ENCODE measurements around the gene C5orf52. TPM values are rescaled to one million over a fixed set of nuclear protein-coding genes. Genes with fewer than 3 reads are reported as not detected.
"Not testable (repeated sequence)": the region's sequence is repeated elsewhere in the genome, so short reads cannot be mapped to it uniquely, and the experiment has no call there.

C5orf52 gene
- total RNA-seq, 1 donor from 2014 or later: not detected

GRCh38 chr5:157713830-157714595 is 42.7 kb downstream of the C5orf52 start:
- Mint-ChIP-seq H3K4me3 (ENCODE audit: unreplicated experiment) (no peak overlapping the region), H3K27me3 (ENCODE audit: unreplicated experiment) (no peaks in the 10 kb centered on the region), H3K4me1 (ENCODE audit: unreplicated experiment) (peaks cover 34% of the 10 kb centered on the region), H3K27ac (ENCODE audit: unreplicated experiment) (no peak overlapping the region), H3K9me3 (ENCODE audit: unreplicated experiment) (peaks cover 3% of the 10 kb centered on the region), H3K36me3 (ENCODE audit: unreplicated experiment) (no peaks in the 10 kb centered on the region)
- TF ChIP-seq CTCF (IDR thresholded peaks at IDR 0.05): no peak
- DNase-seq (ENCODE audit: extremely low spot score, unreplicated experiment): no peak

- peaks cover 34% of the 10 kb centered on the region for H3K4me1 Mint-ChIP-seq (ENCODE audit: unreplicated experiment)
- DNase-seq (ENCODE audit: extremely low spot score, unreplicated experiment): no peak
- TF ChIP-seq CTCF (IDR thresholded peaks at IDR 0.05): no peak
- no peak overlapping the region for H3K27ac Mint-ChIP-seq (ENCODE audit: unreplicated experiment)
- no peak overlapping the region for H3K4me3 Mint-ChIP-seq (ENCODE audit: unreplicated experiment)
- H3K27me3 Mint-ChIP-seq (ENCODE audit: unreplicated experiment): no peaks in the 10 kb centered on the region
- no peaks in the 10 kb centered on the region for H3K36me3 Mint-ChIP-seq (ENCODE audit: unreplicated experiment)
- H3K9me3 Mint-ChIP-seq (ENCODE audit: unreplicated experiment): peaks cover under 1% of the 10 kb centered on the region
Observed at GRCh38 chr5:157714596-157714864, 43.2 kb downstream of the C5orf52 start.

GRCh38 chr5:157718519-157718918 is 47.2 kb downstream of the C5orf52 start:
- DNase-seq (ENCODE audit: extremely low spot score, unreplicated experiment): no peak
- peaks cover 2% of the 10 kb centered on the region for H3K36me3 Mint-ChIP-seq (ENCODE audit: unreplicated experiment)
- H3K4me1 Mint-ChIP-seq (ENCODE audit: unreplicated experiment): peaks cover 18% of the 10 kb centered on the region
- H3K27me3 Mint-ChIP-seq (ENCODE audit: unreplicated experiment): no peaks in the 10 kb centered on the region
- peak; percentile 73 for TF ChIP-seq CTCF (IDR thresholded peaks at IDR 0.05)
- H3K9me3 Mint-ChIP-seq (ENCODE audit: unreplicated experiment): peaks cover 4% of the 10 kb centered on the region
- H3K4me3 Mint-ChIP-seq (ENCODE audit: unreplicated experiment): no peak overlapping the region
- H3K27ac Mint-ChIP-seq (ENCODE audit: unreplicated experiment): peak overlapping the region; percentile 56

GRCh38 chr5:157719245-157719644 is 47.9 kb downstream of the C5orf52 start:
- Mint-ChIP-seq H3K27ac (ENCODE audit: unreplicated experiment) (no peak overlapping the region), H3K4me3 (ENCODE audit: unreplicated experiment) (no peak overlapping the region), H3K4me1 (ENCODE audit: unreplicated experiment) (peaks cover 14% of the 10 kb centered on the region), H3K36me3 (ENCODE audit: unreplicated experiment) (peaks cover 2% of the 10 kb centered on the region), H3K9me3 (ENCODE audit: unreplicated experiment) (peaks cover 4% of the 10 kb centered on the region), H3K27me3 (ENCODE audit: unreplicated experiment) (no peaks in the 10 kb centered on the region)
- DNase-seq (ENCODE audit: extremely low spot score, unreplicated experiment): no peak
- no peak for TF ChIP-seq CTCF (IDR thresholded peaks at IDR 0.05)

GRCh38 chr5:157721159-157721558 is 49.8 kb downstream of the C5orf52 start:
- no peak for TF ChIP-seq CTCF (IDR thresholded peaks at IDR 0.05)
- Mint-ChIP-seq H3K4me3 (ENCODE audit: unreplicated experiment) (no peak overlapping the region), H3K36me3 (ENCODE audit: unreplicated experiment) (peaks cover 2% of the 10 kb centered on the region), H3K27me3 (ENCODE audit: unreplicated experiment) (no peaks in the 10 kb centered on the region), H3K4me1 (ENCODE audit: unreplicated experiment) (peaks cover 12% of the 10 kb centered on the region), H3K9me3 (ENCODE audit: unreplicated experiment) (peaks cover 8% of the 10 kb centered on the region), H3K27ac (ENCODE audit: unreplicated experiment) (no peak overlapping the region)
- no peak for DNase-seq (ENCODE audit: extremely low spot score, unreplicated experiment)

GRCh38 chr5:157722895-157723294 is 51.6 kb downstream of the C5orf52 start:
- not testable (repeated sequence) for H3K27ac Mint-ChIP-seq (ENCODE audit: unreplicated experiment)

GRCh38 chr5:157726607-157727006 is 55.3 kb downstream of the C5orf52 start:
- H3K27ac Mint-ChIP-seq (ENCODE audit: unreplicated experiment); H3K27me3 Mint-ChIP-seq (ENCODE audit: unreplicated experiment); H3K36me3 Mint-ChIP-seq (ENCODE audit: unreplicated experiment); H3K4me1 Mint-ChIP-seq (ENCODE audit: unreplicated experiment); H3K4me3 Mint-ChIP-seq (ENCODE audit: unreplicated experiment); DNase-seq (ENCODE audit: extremely low spot score, unreplicated experiment); H3K9me3 Mint-ChIP-seq (ENCODE audit: unreplicated experiment): not testable (repeated sequence)

More at GRCh38 chr5:157722895-157723294, 51.6 kb downstream of the C5orf52 start:
- DNase-seq (ENCODE audit: extremely low spot score, unreplicated experiment); H3K9me3 Mint-ChIP-seq (ENCODE audit: unreplicated experiment); H3K27me3 Mint-ChIP-seq (ENCODE audit: unreplicated experiment); H3K4me3 Mint-ChIP-seq (ENCODE audit: unreplicated experiment); H3K36me3 Mint-ChIP-seq (ENCODE audit: unreplicated experiment): not testable (repeated sequence)
- H3K4me1 Mint-ChIP-seq (ENCODE audit: unreplicated experiment): peaks cover 11% of the 10 kb centered on the region

- not testable (repeated sequence) for H3K27ac Mint-ChIP-seq (ENCODE audit: unreplicated experiment); H3K9me3 Mint-ChIP-seq (ENCODE audit: unreplicated experiment); H3K36me3 Mint-ChIP-seq (ENCODE audit: unreplicated experiment); H3K27me3 Mint-ChIP-seq (ENCODE audit: unreplicated experiment); DNase-seq (ENCODE audit: extremely low spot score, unreplicated experiment); H3K4me3 Mint-ChIP-seq (ENCODE audit: unreplicated experiment)
- peaks cover 13% of the 10 kb centered on the region for H3K4me1 Mint-ChIP-seq (ENCODE audit: unreplicated experiment)
Observed at GRCh38 chr5:157727858-157728257, 56.5 kb downstream of the C5orf52 start.

Data from osteocyte (in vitro differentiated cells).